DMS 273 (cell line): ENCODE measurements around the gene MVB12B.

Experiments used
- DNase-seq: peaks from one replicate; lab custom pipeline; 2025; ENCODE audit not compliant: unreplicated experiment; lab: John Stamatoyannopoulos, UW

MVB12B gene

GRCh38 chr9:126501383-126502331 lies 175.0 kb downstream of the MVB12B start:
- no peak for DNase-seq

- no peak for DNase-seq
These were observed 176.0 kb downstream of the MVB12B start for GRCh38 chr9:126502417-126503332.

- no peak for DNase-seq
These were observed 176.9 kb downstream of the MVB12B start for GRCh38 chr9:126503333-126504085.

GRCh38 chr9:126504086-126504976 lies 177.7 kb downstream of the MVB12B start:
- no peak for DNase-seq

GRCh38 chr9:126504977-126505455 lies 178.4 kb downstream of the MVB12B start:
- no peak for DNase-seq

- DNase-seq: no peak
These were observed 179.2 kb downstream of the MVB12B start for GRCh38 chr9:126505697-126506346.

GRCh38 chr9:126506361-126507317 lies 180.0 kb downstream of the MVB12B start:
- no peak for DNase-seq

GRCh38 chr9:126507318-126508109 lies 180.9 kb downstream of the MVB12B start:
- no peak for DNase-seq

- no peak for DNase-seq
These were observed 181.6 kb downstream of the MVB12B start for GRCh38 chr9:126508171-126508591.

GRCh38 chr9:126508928-126509327 lies 182.3 kb downstream of the MVB12B start:
- DNase-seq: no peak

GRCh38 chr9:126509718-126510117 lies 183.1 kb downstream of the MVB12B start:
- DNase-seq: no peak

- DNase-seq: no peak
These were observed 183.9 kb downstream of the MVB12B start for GRCh38 chr9:126510564-126510963.

- no peak for DNase-seq
These were observed 184.8 kb downstream of the MVB12B start for GRCh38 chr9:126511411-126511810.

GRCh38 chr9:126513159-126514036 lies 186.8 kb downstream of the MVB12B start:
- DNase-seq: no peak

GRCh38 chr9:126514037-126514821 lies 187.6 kb downstream of the MVB12B start:
- peak; percentile 84 for DNase-seq
